DND-41 (cell line): ENCODE results near the gene NOXA1.

Experiments
- EZH2 ChIP-seq: IDR thresholded peaks from 3 replicates; pipeline ENCODE4 v1.6.1; 2012; ENCODE audit warnings: borderline replicate concordance, low read depth, mild to moderate bottlenecking, moderate library complexity, low read length, inconsistent platforms; ENCODE audit not compliant: severe bottlenecking
- TF ChIP-seq, protein P1 (sequence below): IDR thresholded peaks from 2 replicates; pipeline ENCODE4 v1.5.1; 2012; ENCODE audit warnings: borderline replicate concordance, low read length, moderate library complexity, mild to moderate bottlenecking; ENCODE audit not compliant: poor library complexity, severe bottlenecking; ENCODE audit errors: extremely low read depth

DNA sequence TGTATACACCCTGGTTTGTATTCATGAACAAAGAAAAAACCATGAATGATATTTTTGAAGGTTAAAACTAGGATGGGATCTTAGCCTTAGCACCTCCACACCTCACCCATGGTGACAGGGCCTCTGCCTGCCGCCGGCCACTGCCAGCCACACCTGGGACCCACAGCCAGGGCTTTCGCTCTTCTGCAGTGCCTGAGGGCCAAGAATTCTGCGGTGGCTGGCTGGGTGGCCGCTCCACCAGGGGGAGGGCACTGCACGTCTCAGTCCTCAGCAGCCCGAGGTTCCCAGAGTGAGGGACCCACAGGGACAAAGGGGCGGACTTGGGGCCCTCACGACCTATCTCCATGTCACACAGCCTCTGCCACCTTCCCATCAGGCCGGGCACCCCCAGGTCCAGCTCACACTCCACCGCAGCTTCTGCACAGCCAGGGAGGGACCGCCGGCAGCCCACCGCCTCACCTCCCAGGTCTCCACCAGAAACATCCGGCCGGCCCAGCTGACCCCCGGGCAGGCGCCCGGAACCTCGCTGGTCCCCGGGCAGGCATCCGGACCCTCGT lies 7.1 kb upstream of the NOXA1 start:
- TF ChIP-seq, protein P1, sequence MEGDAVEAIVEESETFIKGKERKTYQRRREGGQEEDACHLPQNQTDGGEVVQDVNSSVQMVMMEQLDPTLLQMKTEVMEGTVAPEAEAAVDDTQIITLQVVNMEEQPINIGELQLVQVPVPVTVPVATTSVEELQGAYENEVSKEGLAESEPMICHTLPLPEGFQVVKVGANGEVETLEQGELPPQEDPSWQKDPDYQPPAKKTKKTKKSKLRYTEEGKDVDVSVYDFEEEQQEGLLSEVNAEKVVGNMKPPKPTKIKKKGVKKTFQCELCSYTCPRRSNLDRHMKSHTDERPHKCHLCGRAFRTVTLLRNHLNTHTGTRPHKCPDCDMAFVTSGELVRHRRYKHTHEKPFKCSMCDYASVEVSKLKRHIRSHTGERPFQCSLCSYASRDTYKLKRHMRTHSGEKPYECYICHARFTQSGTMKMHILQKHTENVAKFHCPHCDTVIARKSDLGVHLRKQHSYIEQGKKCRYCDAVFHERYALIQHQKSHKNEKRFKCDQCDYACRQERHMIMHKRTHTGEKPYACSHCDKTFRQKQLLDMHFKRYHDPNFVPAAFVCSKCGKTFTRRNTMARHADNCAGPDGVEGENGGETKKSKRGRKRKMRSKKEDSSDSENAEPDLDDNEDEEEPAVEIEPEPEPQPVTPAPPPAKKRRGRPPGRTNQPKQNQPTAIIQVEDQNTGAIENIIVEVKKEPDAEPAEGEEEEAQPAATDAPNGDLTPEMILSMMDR = no peak
- TF ChIP-seq EZH2 = no peak
